Glutamatergic neuron (in vitro differentiated cells): ENCODE data around the gene COG1. TPM values are rescaled to one million over a fixed set of nuclear protein-coding genes. Genes with fewer than 3 reads are reported as not detected.

Experiments used
- DNase-seq: peaks from one replicate; pipeline ENCODE4 v3.0.0; 2022
- H3K27ac Mint-ChIP-seq: one replicate; pipeline ENCODE4 v1.8.0; 2020; ENCODE audit warnings: mild to moderate bottlenecking, mixed read lengths, inconsistent platforms; ENCODE audit not compliant: unreplicated experiment
- H3K27me3 Mint-ChIP-seq: one replicate; pipeline ENCODE4 v1.8.0; 2020; ENCODE audit warnings: mild to moderate bottlenecking, moderate library complexity, mixed read lengths, inconsistent platforms; ENCODE audit not compliant: unreplicated experiment
- H3K36me3 Mint-ChIP-seq: one replicate; pipeline ENCODE4 v1.8.0; 2020; ENCODE audit warnings: mild to moderate bottlenecking, mixed read lengths, inconsistent platforms; ENCODE audit not compliant: unreplicated experiment
- H3K4me1 Mint-ChIP-seq: one replicate; pipeline ENCODE4 v1.8.0; 2020; ENCODE audit warnings: mild to moderate bottlenecking, low read depth, mixed read lengths, inconsistent platforms; ENCODE audit not compliant: unreplicated experiment
- H3K4me3 Mint-ChIP-seq: one replicate; pipeline ENCODE4 v1.8.0; 2020; ENCODE audit warnings: mild to moderate bottlenecking, mixed read lengths, inconsistent platforms; ENCODE audit not compliant: unreplicated experiment
- H3K9me3 Mint-ChIP-seq: one replicate; pipeline ENCODE4 v1.8.0; 2020; ENCODE audit warnings: mild to moderate bottlenecking, moderate library complexity, mixed read lengths, inconsistent platforms; ENCODE audit not compliant: unreplicated experiment
- total RNA-seq: library from RNA; stranded (reverse); fragmentation: NEBNext Ultra II Directional; extraction: Animal tissue kit (Norgen Biotek cat#: 25700); gene quantifications from one replicate; pipeline ENCODE4 v1.2.1, GENCODE V29; 2021; ENCODE audit not compliant: unreplicated experiment
- TF ChIP-seq, protein P1 (sequence below): fragments of 200-600 bp; sonication (generic); IDR thresholded peaks from one replicate; pipeline ENCODE4 v1.5.0; 2021; ENCODE audit not compliant: partially characterized antibody, unreplicated experiment

COG1 gene
- total RNA-seq, 1 donor from 2014 or later: 43.1 TPM

DNA sequence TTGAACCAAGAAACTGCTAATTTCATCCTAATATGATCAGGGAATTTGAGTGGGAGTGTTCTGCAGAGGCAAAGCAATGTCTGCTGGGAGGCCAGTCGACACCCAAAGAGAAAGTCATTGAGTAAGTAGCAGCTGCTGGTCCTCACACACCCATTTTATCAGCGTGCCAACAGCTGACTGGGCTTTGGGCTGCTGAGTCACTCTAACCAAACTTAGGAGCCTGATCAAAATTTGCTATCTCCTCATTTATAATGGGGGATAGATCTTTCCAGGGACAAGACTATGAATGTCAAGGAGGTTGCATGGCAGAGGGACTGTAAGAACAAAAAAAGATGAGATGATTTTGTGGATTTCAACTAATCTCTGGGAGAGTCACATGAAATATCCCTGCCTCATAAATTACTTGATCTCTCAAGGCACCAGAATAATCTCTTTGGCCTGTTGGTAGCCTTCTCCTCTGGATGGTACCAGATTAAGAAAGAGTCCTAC, 35.9 kb downstream of the COG1 start:
- peak overlapping the region; percentile 57 for H3K4me3 Mint-ChIP-seq
- peaks cover 13% of the 10 kb centered on the region for H3K9me3 Mint-ChIP-seq
- peak overlapping the region; percentile 31 for H3K27ac Mint-ChIP-seq
- peaks cover 7% of the 10 kb centered on the region for H3K27me3 Mint-ChIP-seq
- H3K36me3 Mint-ChIP-seq: no peaks in the 10 kb centered on the region
- no peak for DNase-seq
- TF ChIP-seq, protein P1, sequence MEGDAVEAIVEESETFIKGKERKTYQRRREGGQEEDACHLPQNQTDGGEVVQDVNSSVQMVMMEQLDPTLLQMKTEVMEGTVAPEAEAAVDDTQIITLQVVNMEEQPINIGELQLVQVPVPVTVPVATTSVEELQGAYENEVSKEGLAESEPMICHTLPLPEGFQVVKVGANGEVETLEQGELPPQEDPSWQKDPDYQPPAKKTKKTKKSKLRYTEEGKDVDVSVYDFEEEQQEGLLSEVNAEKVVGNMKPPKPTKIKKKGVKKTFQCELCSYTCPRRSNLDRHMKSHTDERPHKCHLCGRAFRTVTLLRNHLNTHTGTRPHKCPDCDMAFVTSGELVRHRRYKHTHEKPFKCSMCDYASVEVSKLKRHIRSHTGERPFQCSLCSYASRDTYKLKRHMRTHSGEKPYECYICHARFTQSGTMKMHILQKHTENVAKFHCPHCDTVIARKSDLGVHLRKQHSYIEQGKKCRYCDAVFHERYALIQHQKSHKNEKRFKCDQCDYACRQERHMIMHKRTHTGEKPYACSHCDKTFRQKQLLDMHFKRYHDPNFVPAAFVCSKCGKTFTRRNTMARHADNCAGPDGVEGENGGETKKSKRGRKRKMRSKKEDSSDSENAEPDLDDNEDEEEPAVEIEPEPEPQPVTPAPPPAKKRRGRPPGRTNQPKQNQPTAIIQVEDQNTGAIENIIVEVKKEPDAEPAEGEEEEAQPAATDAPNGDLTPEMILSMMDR: no peak
- peaks cover 33% of the 10 kb centered on the region for H3K4me1 Mint-ChIP-seq

DNA sequence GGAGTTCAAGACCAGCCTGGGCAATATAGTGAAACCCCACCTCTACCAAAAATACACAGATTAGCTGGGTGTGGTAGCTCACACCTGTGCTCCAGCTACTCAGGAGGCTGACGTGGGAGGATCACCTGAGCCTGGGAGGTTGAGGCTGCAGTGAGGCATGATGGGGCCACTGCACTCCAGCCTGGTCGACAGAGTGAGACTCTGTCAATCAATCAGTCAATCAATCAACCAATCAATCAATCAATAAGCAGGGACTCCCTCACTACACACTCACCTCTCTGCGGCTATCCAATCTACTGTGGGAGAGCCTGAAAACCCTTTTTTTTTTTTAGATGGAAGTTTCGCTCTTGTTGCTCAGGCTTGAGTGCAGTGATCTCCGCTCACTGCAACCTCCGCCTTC, 37.2 kb downstream of the COG1 start:
- Mint-ChIP-seq H3K9me3 (peaks cover 13% of the 10 kb centered on the region), H3K4me1 (peaks cover 29% of the 10 kb centered on the region), H3K27me3 (peaks cover 7% of the 10 kb centered on the region), H3K4me3 (peak overlapping the region; percentile 93), H3K27ac (peak overlapping the region; percentile 64), H3K36me3 (no peaks in the 10 kb centered on the region)
- TF ChIP-seq, protein P1: no peak
- DNase-seq: no peak

DNA sequence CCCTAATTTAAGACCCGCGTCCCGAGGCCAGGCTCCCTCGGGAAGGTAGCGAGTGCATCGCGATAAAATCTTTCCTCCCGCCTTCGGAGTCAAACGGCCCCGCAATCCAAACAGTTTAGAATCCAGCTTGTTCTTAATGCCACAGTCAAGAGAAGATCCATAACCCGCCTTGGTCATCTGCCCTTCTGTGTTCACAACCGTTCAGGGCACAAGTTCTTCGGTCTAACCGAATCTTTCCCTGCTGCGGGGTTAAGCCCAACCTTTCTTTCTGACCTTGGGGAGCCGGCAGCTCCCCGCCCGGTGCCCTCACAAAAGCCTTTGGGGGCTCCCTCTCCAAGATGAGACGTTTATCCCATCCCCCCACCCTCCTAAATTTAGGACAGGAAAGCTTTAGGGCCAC, 38.5 kb downstream of the COG1 start:
- Mint-ChIP-seq H3K4me1 (peaks cover 28% of the 10 kb centered on the region), H3K27ac (peak overlapping the region; percentile 90), H3K4me3 (peak overlapping the region; percentile 93), H3K36me3 (no peaks in the 10 kb centered on the region), H3K27me3 (peaks cover 7% of the 10 kb centered on the region), H3K9me3 (peaks cover 13% of the 10 kb centered on the region)
- DNase-seq: peak; percentile 33
- TF ChIP-seq, protein P1: no peak

DNA sequence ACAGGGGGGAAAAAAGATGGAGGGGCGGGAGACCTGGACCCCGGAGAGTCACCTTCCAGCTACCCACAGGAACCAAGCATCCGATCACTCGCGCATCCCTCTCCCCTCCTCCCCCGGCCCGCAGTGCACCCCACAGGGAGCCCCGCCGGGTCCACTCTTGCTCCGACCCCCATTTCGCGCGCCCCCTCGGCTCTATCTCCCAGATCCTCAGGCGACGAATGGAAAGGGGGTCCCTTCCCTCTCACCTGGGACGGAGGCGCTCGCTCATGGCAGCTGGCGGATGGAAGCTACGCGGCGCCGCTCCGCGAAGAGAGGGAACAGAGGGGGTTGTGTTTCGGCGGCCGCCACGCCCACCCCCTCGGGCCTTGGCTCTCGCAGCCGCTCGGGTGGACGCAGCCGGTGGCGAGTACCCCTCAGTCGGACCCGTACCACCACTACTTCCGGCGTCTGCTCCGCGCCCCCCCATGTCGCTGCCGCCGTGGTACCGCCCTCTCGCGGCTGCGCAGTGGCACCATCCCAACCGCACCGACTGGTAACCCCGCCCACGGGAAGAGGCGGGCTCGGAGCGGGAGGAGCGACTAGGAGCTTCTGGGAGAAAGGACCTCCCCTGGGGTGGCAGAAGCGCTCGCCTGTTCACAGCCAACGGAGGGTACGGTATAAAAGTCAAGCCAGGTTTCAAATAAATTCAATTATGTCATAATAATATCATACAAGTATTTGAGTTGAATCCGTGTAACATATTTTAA, 39.2 kb downstream of the COG1 start:
- H3K36me3 Mint-ChIP-seq: no peaks in the 10 kb centered on the region
- peaks cover 7% of the 10 kb centered on the region for H3K27me3 Mint-ChIP-seq
- TF ChIP-seq, protein P1: peak; percentile 36
- H3K27ac Mint-ChIP-seq: peak overlapping the region; percentile 95
- DNase-seq: peak; percentile 98
- peaks cover 13% of the 10 kb centered on the region for H3K9me3 Mint-ChIP-seq
- peak overlapping the region; percentile 99 for H3K4me3 Mint-ChIP-seq
- peaks cover 26% of the 10 kb centered on the region for H3K4me1 Mint-ChIP-seq
